Activated T-cell treated with anti-CD3 and anti-CD28 coated beads, Interleukin-2, amount 50 U/mL, for 24 hours (primary cell): ENCODE measurements around the gene CCDC169.

ENCODE experiments used
- DNase-seq: peaks from one replicate; pipeline ENCODE4 v3.0.0-alpha.2; 2020
- H3K27ac Mint-ChIP-seq: 2 replicates; pipeline ENCODE4 v1.8.0; 2020; ENCODE audit warnings: mild to moderate bottlenecking, mixed read lengths
- H3K27me3 Mint-ChIP-seq: 2 replicates; pipeline ENCODE4 v1.8.0; 2020; ENCODE audit warnings: mixed read lengths
- H3K36me3 Mint-ChIP-seq: 2 replicates; pipeline ENCODE4 v1.8.0; 2020; ENCODE audit warnings: low read depth, mixed read lengths
- H3K4me1 Mint-ChIP-seq: 2 replicates; pipeline ENCODE4 v1.8.0; 2020; ENCODE audit warnings: low read depth, mixed read lengths
- H3K4me3 Mint-ChIP-seq: 2 replicates; pipeline ENCODE4 v1.8.0; 2020; ENCODE audit warnings: mild to moderate bottlenecking, moderate library complexity, mixed read lengths
- H3K9me3 Mint-ChIP-seq: 2 replicates; pipeline ENCODE4 v1.8.0; 2020; ENCODE audit warnings: mixed read lengths

Gene CCDC169

DNA sequence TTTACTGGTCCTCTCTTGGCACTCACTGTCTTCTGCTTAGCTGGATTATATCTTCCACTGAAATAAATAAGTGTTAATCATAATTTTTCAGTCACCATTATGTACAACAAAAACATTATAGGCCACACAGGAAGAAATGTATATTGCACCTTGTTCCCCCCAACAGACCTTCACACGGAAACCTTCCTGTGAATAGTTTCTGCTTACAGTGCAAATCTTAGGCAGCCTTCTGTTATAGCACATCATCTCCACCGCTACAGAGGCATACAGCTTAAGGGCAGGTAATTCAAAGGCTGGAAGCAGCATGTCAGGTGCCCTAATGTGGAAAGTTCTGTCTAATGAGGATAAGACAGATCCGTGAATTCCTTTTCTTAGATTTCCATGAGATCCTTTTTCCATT is 66.4 kb downstream of the CCDC169 start:
- Mint-ChIP-seq H3K4me1 (no peaks in the 10 kb centered on the region), H3K9me3 (peaks cover 8% of the 10 kb centered on the region), H3K27me3 (no peaks in the 10 kb centered on the region), H3K4me3 (no peak overlapping the region), H3K27ac (no peak overlapping the region), H3K36me3 (no peaks in the 10 kb centered on the region)
- no peak for DNase-seq

DNA sequence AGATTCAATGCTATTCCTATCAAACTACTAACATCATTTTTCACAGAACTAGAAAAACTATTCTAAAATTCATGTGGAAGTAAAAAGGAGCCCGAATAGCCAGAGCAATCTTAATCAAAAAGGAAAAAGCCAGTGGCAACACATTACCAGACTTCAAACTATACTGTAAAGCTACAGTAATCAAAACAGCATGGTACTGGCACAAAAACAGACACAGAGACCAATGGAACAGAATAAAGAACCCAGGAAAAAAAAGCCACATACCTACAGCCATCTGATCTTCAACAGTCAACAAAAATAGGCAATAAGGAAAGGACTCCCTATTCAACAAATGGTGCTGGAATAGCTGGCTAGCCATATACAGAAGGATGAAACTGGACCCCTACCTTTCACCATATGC is 72.9 kb downstream of the CCDC169 start:
- H3K9me3 Mint-ChIP-seq = peaks cover 10% of the 10 kb centered on the region
- no peak overlapping the region for H3K27ac Mint-ChIP-seq
- no peaks in the 10 kb centered on the region for H3K27me3 Mint-ChIP-seq

DNA sequence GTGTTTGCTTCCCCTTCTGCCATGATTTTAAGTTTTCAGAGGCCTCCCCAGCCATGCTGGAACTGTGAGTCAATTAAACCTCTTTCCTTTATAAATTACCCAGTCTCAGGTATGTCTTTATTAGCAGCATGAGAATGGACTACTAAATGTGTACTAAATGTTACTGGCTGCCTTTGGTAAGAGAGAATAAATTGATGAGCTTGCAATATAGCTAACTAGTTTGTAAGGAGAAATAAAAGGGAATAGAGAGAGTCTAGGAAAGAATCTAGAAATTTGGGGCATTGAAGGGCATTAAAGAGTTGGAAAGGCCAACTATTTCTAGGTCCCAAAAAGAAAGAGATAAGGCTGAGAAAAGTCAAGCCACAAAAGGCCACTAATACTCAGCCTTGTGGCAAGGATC is 77.7 kb downstream of the CCDC169 start:
- DNase-seq = no peak
- Mint-ChIP-seq H3K27me3 (no peaks in the 10 kb centered on the region), H3K9me3 (peaks cover 12% of the 10 kb centered on the region), H3K4me3 (no peak overlapping the region), H3K4me1 (no peaks in the 10 kb centered on the region), H3K27ac (no peak overlapping the region), H3K36me3 (no peaks in the 10 kb centered on the region)

More for the DNA sequence above, 72.9 kb downstream of the CCDC169 start:
- no peaks in the 10 kb centered on the region for H3K4me1 Mint-ChIP-seq
- H3K36me3 Mint-ChIP-seq = no peaks in the 10 kb centered on the region
- H3K4me3 Mint-ChIP-seq = no peak overlapping the region
- no peak for DNase-seq

DNA sequence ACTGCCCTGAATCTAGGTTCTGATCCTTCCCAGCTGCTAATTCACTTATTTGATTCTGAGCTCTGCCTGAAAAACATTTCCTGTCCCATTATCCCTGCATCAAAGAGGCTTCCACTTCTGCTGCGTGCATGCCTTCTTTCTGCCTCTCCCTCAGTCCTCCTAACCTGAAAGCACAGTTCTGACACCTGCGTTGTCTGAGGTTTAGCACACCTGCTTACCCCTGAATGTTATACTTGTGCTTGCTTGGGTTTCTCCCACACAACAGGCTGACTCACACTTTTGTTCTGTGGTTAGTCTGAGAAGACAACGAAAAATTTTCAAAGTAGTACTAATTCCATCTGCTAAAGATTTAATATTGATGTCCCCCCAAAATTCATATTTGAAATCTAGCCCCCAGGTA is 80.2 kb downstream of the CCDC169 start:
- DNase-seq = no peak
- H3K36me3 Mint-ChIP-seq = no peaks in the 10 kb centered on the region
- H3K27me3 Mint-ChIP-seq = no peaks in the 10 kb centered on the region
- no peak overlapping the region for H3K4me3 Mint-ChIP-seq
- no peaks in the 10 kb centered on the region for H3K4me1 Mint-ChIP-seq
- peaks cover 3% of the 10 kb centered on the region for H3K9me3 Mint-ChIP-seq
- no peak overlapping the region for H3K27ac Mint-ChIP-seq

DNA sequence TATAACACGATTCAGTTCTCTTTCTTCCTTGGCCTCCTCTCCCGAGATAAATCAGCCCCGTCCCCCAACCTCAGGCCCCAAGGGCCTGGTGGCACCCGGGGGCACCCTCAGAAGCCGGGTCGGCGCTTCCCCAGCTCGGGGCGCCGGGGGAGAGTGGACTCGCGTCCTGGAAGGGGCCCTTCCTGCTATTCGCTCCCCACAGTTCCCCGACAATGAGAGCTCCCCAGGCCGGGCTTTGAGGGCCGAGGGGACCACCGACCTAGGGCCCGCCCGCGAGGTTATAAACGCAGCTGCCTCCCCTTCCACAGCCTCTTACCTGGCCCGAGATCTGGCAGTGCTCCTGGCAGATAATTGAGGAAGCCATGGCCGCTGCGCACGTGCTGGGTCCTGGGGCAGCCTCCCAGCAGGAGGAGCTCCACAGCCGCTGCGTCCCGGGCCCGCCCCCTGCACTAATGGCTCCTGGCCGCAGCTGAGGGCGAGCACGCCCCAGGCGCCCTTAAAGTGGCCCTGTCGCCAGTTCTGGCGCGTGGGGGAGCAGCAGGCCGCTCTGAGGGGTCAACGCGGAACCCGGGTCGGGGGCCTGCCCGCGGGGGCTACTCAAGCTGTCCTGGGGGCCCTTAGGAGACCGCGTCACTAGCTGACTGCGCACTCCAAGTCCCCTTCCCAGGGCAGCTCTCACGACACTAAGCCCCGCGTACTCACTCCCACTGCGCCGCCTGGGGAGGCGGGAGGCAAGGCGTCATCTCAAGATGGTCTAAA is 83.3 kb downstream of the CCDC169 start, which contains the start of gene SOHLH2:
TSS of gene SOHLH2 (minus strand) at position 394 of the 759 bp plus-strand sequence. CDS start at position 364, 30 bp downstream.
- Mint-ChIP-seq H3K4me3 (no peak within 1 kb of the TSS), H3K27ac (no peak within 1 kb of the TSS), H3K4me1 (no peaks in the 10 kb centered on the region), H3K27me3 (no peaks in the 10 kb centered on the region), H3K36me3 (no peaks in the 10 kb centered on the region), H3K9me3 (peaks cover 3% of the 10 kb centered on the region)
- no peak for DNase-seq

DNA sequence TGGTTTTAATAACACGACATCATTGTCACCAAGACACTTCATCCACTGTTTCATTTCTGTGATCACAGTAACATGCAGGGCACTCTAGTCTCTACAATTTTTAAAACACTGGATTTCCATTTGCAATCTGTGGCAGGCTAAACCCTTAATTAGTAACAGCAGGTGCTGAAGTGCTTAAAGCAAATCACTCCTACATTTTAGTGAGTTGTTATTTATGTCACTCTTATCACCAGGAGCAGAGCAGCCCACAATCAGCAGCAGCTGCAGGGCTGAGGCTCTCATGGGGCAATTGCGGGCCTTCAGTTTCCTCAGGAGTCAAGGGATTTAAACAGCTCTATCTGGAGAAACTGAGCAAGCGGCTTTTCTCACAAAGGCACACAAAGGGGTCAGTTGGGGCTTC is 84.8 kb downstream of the CCDC169 start:
- H3K4me3 Mint-ChIP-seq = no peak overlapping the region
- H3K36me3 Mint-ChIP-seq = no peaks in the 10 kb centered on the region
- H3K27ac Mint-ChIP-seq = no peak overlapping the region
- H3K9me3 Mint-ChIP-seq = peaks cover 3% of the 10 kb centered on the region
- DNase-seq = no peak
- H3K27me3 Mint-ChIP-seq = no peaks in the 10 kb centered on the region
- H3K4me1 Mint-ChIP-seq = no peaks in the 10 kb centered on the region

DNA sequence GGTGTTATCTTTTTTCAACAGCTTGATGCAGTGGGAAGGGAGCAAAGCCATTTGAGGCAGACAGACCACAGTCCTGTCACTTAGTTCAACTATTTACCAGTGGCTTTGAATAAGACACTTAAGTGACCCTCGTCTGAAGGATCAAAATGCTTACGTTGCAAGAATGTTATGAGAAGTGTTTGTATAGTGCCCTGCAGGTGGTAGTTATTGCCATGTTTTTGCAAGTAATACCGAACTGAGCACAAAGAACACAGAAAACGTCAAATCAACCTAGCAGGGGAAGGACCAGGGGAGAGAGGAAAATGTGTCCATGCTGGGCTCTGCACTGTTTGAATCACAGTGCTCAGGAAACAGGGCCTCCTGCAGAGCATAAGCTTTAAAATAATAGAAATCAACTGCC is 86.0 kb downstream of the CCDC169 start:
- peaks cover 3% of the 10 kb centered on the region for H3K9me3 Mint-ChIP-seq

DNA sequence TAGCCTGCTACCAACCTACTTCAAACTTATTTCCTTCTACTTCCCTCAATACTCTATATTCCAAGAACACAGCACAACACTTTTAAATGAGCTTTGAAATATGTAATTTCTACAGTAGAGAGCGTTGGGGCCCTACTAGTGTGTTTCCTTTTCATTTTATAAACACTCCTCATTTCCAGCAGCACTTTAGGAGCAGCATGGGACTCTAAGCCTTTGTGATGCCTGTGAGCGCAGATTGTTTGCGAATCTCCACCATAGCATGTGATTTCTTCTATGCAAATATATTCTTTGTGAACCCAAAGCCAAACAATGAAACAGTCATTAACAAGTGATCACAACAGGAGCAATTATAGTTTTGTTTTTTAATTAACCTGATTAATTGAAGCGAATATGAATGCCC is 86.9 kb downstream of the CCDC169 start:
- Mint-ChIP-seq H3K27ac (no peak overlapping the region), H3K9me3 (peaks cover 3% of the 10 kb centered on the region), H3K4me1 (no peaks in the 10 kb centered on the region), H3K27me3 (no peaks in the 10 kb centered on the region), H3K36me3 (no peaks in the 10 kb centered on the region), H3K4me3 (no peak overlapping the region)
- no peak for DNase-seq

More for the DNA sequence above, 86.0 kb downstream of the CCDC169 start:
- H3K27me3 Mint-ChIP-seq = no peaks in the 10 kb centered on the region
- H3K27ac Mint-ChIP-seq = no peak overlapping the region
- H3K4me1 Mint-ChIP-seq = no peaks in the 10 kb centered on the region
- H3K36me3 Mint-ChIP-seq = no peaks in the 10 kb centered on the region
- no peak for DNase-seq
- H3K4me3 Mint-ChIP-seq = no peak overlapping the region

DNA sequence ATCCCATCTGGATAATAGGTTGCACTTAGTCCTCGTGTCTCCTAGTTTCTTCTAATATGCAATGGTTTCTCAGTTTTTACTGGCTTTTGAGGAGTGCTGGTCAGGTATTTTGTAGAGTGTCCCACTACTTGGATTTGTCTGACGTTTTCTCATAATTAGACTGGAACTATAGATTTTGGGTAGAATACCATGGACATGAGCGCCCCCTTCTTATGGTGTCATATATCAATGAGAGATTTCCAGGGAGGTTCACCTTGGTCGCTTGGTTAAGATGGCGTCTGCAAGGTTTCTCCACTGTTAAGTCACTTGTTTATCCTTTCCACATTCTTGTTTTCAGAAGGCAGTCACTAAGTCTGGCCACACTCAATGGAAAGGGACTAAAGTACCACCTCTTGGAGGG is 89.9 kb downstream of the CCDC169 start:
- H3K36me3 Mint-ChIP-seq = no peaks in the 10 kb centered on the region
- no peaks in the 10 kb centered on the region for H3K27me3 Mint-ChIP-seq
- H3K9me3 Mint-ChIP-seq = no peaks in the 10 kb centered on the region
- no peak overlapping the region for H3K27ac Mint-ChIP-seq
- no peak overlapping the region for H3K4me3 Mint-ChIP-seq
- no peaks in the 10 kb centered on the region for H3K4me1 Mint-ChIP-seq
- no peak for DNase-seq

DNA sequence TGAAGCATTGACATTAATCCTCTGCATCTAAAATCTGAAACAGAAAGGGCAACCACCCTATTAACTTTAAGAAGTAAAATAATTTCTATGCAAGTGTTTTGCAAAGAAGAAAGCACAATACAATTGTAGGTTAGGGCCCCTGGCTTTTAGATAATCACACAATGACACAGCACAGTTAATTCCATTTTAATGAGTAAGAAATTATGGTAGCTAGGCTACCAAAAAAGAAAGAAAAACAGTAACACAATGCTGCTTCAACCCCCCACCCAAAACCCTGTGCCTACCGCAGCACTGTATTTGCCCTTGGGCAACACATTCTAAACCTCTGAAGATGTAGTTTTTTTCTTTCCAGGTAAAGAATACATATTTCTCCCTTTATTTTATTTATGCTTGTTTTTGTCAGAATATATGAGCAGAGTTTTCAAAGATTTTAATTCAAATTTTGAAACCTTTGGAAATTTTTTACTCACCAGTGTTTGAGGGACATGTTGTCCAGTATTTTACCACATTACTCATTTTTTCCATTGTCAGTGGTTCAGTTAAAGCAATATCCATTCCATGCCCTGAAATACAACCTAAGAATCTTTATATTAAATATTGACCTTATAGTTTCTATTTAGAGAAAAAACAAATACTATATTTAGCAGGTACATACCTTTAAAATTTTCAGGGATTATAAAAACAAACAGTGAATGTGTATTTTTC is 104.3 kb downstream of the CCDC169 start:
- Mint-ChIP-seq H3K4me3 (no peak overlapping the region), H3K9me3 (no peaks in the 10 kb centered on the region), H3K27me3 (no peaks in the 10 kb centered on the region), H3K36me3 (no peaks in the 10 kb centered on the region), H3K27ac (no peak overlapping the region), H3K4me1 (no peaks in the 10 kb centered on the region)
- DNase-seq = no peak

DNA sequence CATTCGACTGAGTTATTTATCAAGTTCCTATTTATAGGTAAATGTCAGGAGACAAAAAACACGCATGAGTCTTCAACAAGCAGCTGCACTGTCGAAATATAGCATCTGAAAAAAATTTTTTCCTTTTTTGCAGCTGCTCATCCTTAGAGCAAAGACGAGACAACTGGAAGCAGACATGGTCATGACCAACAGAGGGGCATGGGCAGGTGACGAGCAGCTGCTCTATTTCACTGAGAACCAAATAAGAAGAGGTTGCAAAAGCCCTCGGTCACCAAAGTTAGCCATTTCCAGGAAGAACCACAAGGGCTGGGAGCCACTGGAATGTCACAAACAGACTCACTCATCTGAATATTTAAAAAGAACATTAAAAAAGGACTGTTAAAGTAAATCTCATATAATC is 105.4 kb downstream of the CCDC169 start:
- no peak overlapping the region for H3K27ac Mint-ChIP-seq

DNA sequence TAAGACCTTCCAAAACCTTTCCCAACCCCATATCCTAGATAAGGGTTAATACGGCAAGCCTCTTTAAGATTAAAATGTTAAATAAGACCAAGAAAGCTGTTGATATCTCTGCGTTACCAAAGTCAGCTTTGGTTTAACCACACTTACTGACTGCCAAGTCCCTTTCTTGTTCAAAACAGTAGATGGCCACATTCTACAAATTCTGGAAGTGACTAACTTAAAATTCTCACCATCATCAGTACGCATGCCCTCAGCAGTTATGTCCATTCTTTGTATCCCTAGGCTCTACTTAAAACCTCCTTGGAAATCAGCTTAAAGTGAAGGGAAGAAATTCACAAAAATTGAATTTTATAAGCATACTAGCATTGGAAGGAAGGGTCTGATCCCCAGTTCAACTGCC is 106.8 kb downstream of the CCDC169 start:
- no peak for DNase-seq
- Mint-ChIP-seq H3K4me1 (no peaks in the 10 kb centered on the region), H3K4me3 (no peak overlapping the region), H3K27ac (no peak overlapping the region), H3K27me3 (no peaks in the 10 kb centered on the region), H3K36me3 (no peaks in the 10 kb centered on the region), H3K9me3 (no peaks in the 10 kb centered on the region)

More for the DNA sequence above, 105.4 kb downstream of the CCDC169 start:
- no peaks in the 10 kb centered on the region for H3K36me3 Mint-ChIP-seq
- H3K27me3 Mint-ChIP-seq = no peaks in the 10 kb centered on the region
- DNase-seq = no peak
- no peaks in the 10 kb centered on the region for H3K4me1 Mint-ChIP-seq
- H3K4me3 Mint-ChIP-seq = no peak overlapping the region
- H3K9me3 Mint-ChIP-seq = no peaks in the 10 kb centered on the region

DNA sequence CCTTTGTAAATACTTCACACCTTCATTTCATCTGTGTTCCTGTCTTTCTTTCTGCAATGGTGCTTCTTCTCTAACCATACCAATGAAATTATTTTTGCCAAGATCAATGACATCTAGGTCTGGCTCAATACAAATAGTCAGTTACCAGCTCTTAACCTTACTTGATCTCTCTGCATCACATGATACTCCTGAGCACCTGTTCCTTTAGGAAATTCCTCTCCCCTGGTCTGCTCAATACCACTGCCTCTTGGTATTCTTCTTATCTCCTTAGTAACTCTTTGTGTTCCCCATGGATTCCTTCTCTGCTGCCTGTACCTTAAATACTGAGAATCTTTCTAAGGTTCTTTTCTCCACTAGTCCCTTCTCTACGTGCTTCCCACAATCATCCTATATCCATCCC is 109.2 kb downstream of the CCDC169 start:
- Mint-ChIP-seq H3K4me1 (no peaks in the 10 kb centered on the region), H3K36me3 (no peaks in the 10 kb centered on the region), H3K4me3 (no peak overlapping the region), H3K27me3 (no peaks in the 10 kb centered on the region), H3K9me3 (no peaks in the 10 kb centered on the region), H3K27ac (no peak overlapping the region)
- no peak for DNase-seq

DNA sequence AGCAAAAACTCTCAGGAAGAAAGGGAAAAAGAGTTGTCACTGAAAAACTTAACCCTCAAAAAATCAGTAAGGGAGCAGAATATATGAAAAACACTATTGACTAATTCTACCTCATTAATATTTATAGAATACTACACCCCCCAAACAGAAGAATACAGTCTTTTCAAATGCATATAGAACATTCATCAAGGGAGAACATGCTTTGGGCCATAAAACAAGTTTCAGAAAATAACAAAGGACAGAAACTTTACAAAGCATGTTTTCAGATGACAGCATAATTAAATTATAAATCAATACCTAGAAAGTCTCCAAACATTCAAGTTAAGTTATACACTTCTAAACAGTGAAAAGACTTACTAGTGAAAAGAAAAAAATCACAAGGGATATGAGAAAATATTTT is 113.7 kb downstream of the CCDC169 start:
- no peaks in the 10 kb centered on the region for H3K27me3 Mint-ChIP-seq
- H3K27ac Mint-ChIP-seq = no peak overlapping the region
- H3K4me3 Mint-ChIP-seq = no peak overlapping the region
- DNase-seq = no peak
- H3K36me3 Mint-ChIP-seq = no peaks in the 10 kb centered on the region
- H3K9me3 Mint-ChIP-seq = no peaks in the 10 kb centered on the region
- H3K4me1 Mint-ChIP-seq = no peaks in the 10 kb centered on the region
